Skeletal muscle tissue (tissue), 4 donors: Measurements from ENCODE around the gene AKAP6. TPM values are rescaled to one million over a fixed set of nuclear protein-coding genes. Genes with fewer than 3 reads are reported as not detected.

Source experiments
- H3K27ac ChIP-seq: one replicate; pipeline ENCODE4 v1.7.0; 2013; ENCODE audit warnings: mild to moderate bottlenecking, low read depth, low read length, inconsistent platforms
- H3K27me3 ChIP-seq, 3 donors: one replicate each; pipeline ENCODE4 v1.7.0; 2013; ENCODE audit warnings: low read length in 3 of 3; ENCODE audit not compliant: control insufficient read depth in 3 of 3, insufficient read depth in 3 of 3
- H3K36me3 ChIP-seq, 3 donors: one replicate each; pipeline ENCODE4 v1.7.0; 2013; ENCODE audit warnings: low read length in 3 of 3; ENCODE audit not compliant: control insufficient read depth in 3 of 3, insufficient read depth in 3 of 3
- H3K4me1 ChIP-seq, 3 donors: one replicate each; pipeline ENCODE4 v1.7.0; 2013; ENCODE audit warnings: low read length in 3 of 3, mild to moderate bottlenecking in 3 of 3; ENCODE audit not compliant: control insufficient read depth in 3 of 3, insufficient read depth in 3 of 3
- H3K4me3 ChIP-seq, 3 donors: one replicate each; pipeline ENCODE4 v1.7.0; 2013; ENCODE audit warnings: low read length in 3 of 3
- H3K9ac ChIP-seq, 3 donors: one replicate each; pipeline ENCODE4 v1.7.0; 2013; ENCODE audit warnings: low read length in 3 of 3, mild to moderate bottlenecking in 3 of 3, moderate library complexity in 2 of 3, low read depth in 1 of 3
- H3K9me3 ChIP-seq, 3 donors: one replicate each; pipeline ENCODE4 v1.7.0; 2013; ENCODE audit warnings: low read length in 3 of 3; ENCODE audit not compliant: control insufficient read depth in 3 of 3
- total RNA-seq: library from RNA; depleted of rRNA; stranded (reverse); fragments of >200 nt; gene quantifications from one replicate; pipeline ENCODE4 v1.2.3, GENCODE V29; 2014
- donor health status: Osteomylitis.

AKAP6 gene
- total RNA-seq, 1 donor from 2014 or later: 102 TPM

DNA sequence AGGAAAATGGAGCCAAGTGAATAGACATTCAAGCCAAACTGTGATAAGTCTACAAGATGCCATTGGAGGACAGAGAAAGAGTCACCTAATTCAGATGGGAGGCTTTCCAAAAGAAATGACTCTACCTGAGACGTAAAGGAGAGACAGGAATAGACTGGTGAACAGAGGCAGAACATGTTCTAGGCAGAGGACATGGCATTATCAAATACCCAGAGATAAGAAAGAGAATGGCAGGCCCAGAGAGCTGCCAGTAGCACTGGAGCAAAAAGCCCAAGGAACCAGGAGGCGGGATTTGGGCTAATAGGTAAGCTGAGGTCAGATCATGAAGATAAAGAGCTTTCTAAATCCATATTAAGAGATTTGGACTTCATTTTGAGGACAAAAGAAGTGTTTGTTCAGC lies 207.1 kb downstream of the AKAP6 start:
- Histone ChIP-seq H3K36me3 (peaks cover 0 to 9% (median 2%) of the 10 kb centered on the region in 3 donors), H3K27me3 (no peaks in the 10 kb centered on the region), H3K27ac (no peak overlapping the region), H3K4me1 (peaks cover 13 to 17% (median 15%) of the 10 kb centered on the region in 3 donors), H3K9me3 (no peaks in the 10 kb centered on the region), H3K4me3 (no peak overlapping the region), H3K9ac (no peak overlapping the region)

- Histone ChIP-seq H3K9me3 (no peaks in the 10 kb centered on the region), H3K4me1 (peaks cover 5 to 17% (median 13%) of the 10 kb centered on the region in 3 donors), H3K27ac (no peak overlapping the region), H3K4me3 (no peak overlapping the region), H3K9ac (no peak overlapping the region), H3K27me3 (no peaks in the 10 kb centered on the region), H3K36me3 (peaks cover 0 to 9% (median 2%) of the 10 kb centered on the region in 3 donors)
Measured at GRCh38 chr14:32537166-32537565, 208.1 kb downstream of the AKAP6 start.

DNA sequence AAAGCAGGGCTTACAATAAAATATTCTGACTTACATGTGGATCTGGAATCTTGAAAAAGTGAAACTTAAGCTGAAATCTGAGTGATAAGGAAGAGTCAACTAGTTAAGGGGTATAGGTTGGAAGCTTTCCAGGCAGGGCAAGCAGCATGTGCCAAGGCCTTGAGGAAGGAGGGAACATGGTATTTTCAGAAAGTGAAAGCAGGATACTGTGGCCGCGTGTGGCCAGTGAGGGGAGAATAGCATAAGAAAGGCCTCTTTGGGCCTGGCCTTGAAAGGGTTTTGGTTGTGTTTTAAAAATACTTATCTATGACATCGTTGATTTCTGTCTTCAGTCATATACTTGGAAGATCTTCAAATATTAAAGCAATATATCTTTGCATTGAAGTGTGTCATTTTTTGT lies 213.4 kb downstream of the AKAP6 start:
- H3K36me3 ChIP-seq: peaks cover 0 to 9% (median 4%) of the 10 kb centered on the region in 3 donors
- H3K9ac ChIP-seq: no peak overlapping the region
- no peak overlapping the region for H3K27ac ChIP-seq
- peaks cover 20 to 22% (median 20%) of the 10 kb centered on the region in 3 donors for H3K4me1 ChIP-seq
- no peaks in the 10 kb centered on the region for H3K27me3 ChIP-seq
- no peak overlapping the region for H3K4me3 ChIP-seq
- no peaks in the 10 kb centered on the region for H3K9me3 ChIP-seq

- Histone ChIP-seq H3K27me3 (no peaks in the 10 kb centered on the region), H3K4me1 (peaks cover 20 to 23% (median 22%) of the 10 kb centered on the region in 3 donors), H3K9me3 (no peaks in the 10 kb centered on the region), H3K36me3 (peaks cover 0 to 7% (median 4%) of the 10 kb centered on the region in 3 donors), H3K27ac (no peak overlapping the region), H3K9ac (no peak overlapping the region), H3K4me3 (no peak overlapping the region)
Measured at GRCh38 chr14:32545095-32545494, 216.0 kb downstream of the AKAP6 start.

DNA sequence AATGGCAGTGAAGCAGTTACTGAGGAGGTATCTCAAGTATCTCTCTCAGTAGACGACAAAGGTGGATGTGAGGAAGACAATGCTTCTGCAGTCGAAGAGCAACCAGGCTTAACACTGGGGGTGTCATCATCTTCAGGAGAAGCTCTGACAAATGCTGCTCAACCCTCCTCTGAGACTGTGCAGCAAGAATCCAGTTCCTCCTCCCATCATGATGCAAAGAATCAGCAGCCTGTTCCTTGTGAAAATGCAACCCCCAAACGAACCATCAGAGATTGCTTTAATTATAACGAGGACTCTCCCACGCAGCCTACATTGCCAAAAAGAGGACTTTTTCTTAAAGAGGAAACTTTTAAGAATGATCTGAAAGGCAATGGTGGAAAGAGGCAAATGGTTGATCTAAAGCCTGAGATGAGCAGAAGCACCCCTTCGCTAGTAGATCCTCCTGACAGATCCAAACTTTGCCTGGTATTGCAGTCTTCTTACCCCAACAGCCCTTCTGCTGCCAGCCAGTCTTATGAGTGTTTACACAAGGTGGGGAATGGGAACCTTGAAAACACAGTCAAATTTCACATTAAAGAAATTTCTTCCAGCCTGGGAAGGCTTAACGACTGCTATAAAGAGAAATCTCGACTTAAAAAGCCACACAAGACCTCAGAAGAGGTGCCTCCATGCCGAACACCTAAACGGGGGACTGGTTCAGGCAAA lies 216.6 kb downstream of the AKAP6 start:
- Histone ChIP-seq H3K9me3 (no peaks in the 10 kb centered on the region), H3K9ac (no peak overlapping the region), H3K27ac (peak overlapping the region; percentile 15), H3K36me3 (peaks cover 0 to 7% (median 4%) of the 10 kb centered on the region in 3 donors), H3K4me3 (no peak overlapping the region), H3K4me1 (peaks cover 22 to 23% (median 23%) of the 10 kb centered on the region in 3 donors), H3K27me3 (no peaks in the 10 kb centered on the region)

DNA sequence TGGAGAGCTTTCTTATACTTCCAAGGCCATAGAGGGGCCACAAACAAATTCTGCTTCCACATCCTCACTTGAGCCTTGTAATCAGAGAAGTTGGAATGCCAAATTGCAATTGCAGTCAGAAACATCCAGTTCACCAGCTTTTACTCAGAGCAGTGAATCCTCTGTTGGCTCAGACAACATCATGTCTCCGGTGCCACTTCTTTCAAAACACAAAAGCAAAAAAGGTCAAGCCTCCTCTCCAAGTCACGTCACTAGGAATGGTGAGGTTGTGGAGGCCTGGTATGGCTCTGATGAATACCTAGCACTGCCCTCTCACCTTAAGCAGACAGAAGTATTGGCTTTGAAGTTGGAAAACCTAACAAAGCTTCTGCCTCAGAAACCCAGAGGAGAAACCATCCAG lies 217.1 kb downstream of the AKAP6 start:
- peak overlapping the region; percentile 15 for H3K27ac ChIP-seq

GRCh38 chr14:32552766-32553165 lies 223.7 kb downstream of the AKAP6 start:
- Histone ChIP-seq H3K27me3 (no peaks in the 10 kb centered on the region), H3K36me3 (peaks cover 0 to 5% (median 4%) of the 10 kb centered on the region in 3 donors), H3K9ac (no peak overlapping the region), H3K9me3 (no peaks in the 10 kb centered on the region), H3K4me3 (no peak overlapping the region), H3K27ac (no peak overlapping the region), H3K4me1 (peaks cover 0 to 3% (median 3%) of the 10 kb centered on the region in 3 donors)

More for the DNA sequence above, 217.1 kb downstream of the AKAP6 start:
- Histone ChIP-seq H3K9me3 (no peaks in the 10 kb centered on the region), H3K9ac (no peak overlapping the region), H3K27me3 (no peaks in the 10 kb centered on the region), H3K4me1 (peaks cover 22 to 23% (median 23%) of the 10 kb centered on the region in 3 donors), H3K4me3 (no peak overlapping the region), H3K36me3 (peaks cover 0 to 7% (median 4%) of the 10 kb centered on the region in 3 donors)

GRCh38 chr14:32559048-32559447 lies 229.9 kb downstream of the AKAP6 start:
- H3K27me3 ChIP-seq: no peaks in the 10 kb centered on the region
- no peak overlapping the region for H3K27ac ChIP-seq
- H3K36me3 ChIP-seq: peaks cover 0 to 5% (median 4%) of the 10 kb centered on the region in 3 donors
- peaks cover 0 to 19% (median 10%) of the 10 kb centered on the region in 3 donors for H3K4me1 ChIP-seq
- H3K9ac ChIP-seq: no peak overlapping the region
- no peaks in the 10 kb centered on the region for H3K9me3 ChIP-seq
- H3K4me3 ChIP-seq: no peak overlapping the region

GRCh38 chr14:32559590-32559989 lies 230.5 kb downstream of the AKAP6 start:
- H3K4me3 ChIP-seq: no peak overlapping the region
- H3K27me3 ChIP-seq: no peaks in the 10 kb centered on the region
- peaks cover 0 to 4% (median 2%) of the 10 kb centered on the region in 3 donors for H3K36me3 ChIP-seq
- no peak overlapping the region for H3K9ac ChIP-seq
- H3K9me3 ChIP-seq: no peaks in the 10 kb centered on the region
- H3K27ac ChIP-seq: no peak overlapping the region
- peaks cover 0 to 23% (median 14%) of the 10 kb centered on the region in 3 donors for H3K4me1 ChIP-seq

GRCh38 chr14:32560209-32560857 lies 231.2 kb downstream of the AKAP6 start:
- H3K9ac ChIP-seq: no peak overlapping the region
- H3K27ac ChIP-seq: no peak overlapping the region
- no peaks in the 10 kb centered on the region for H3K27me3 ChIP-seq

More at GRCh38 chr14:32560209-32560857, 231.2 kb downstream of the AKAP6 start:
- Histone ChIP-seq H3K4me1 (peaks cover 3 to 27% (median 18%) of the 10 kb centered on the region in 3 donors), H3K4me3 (no peak overlapping the region), H3K36me3 (no peaks in the 10 kb centered on the region), H3K9me3 (no peaks in the 10 kb centered on the region)
